Endothelial cell of umbilical vein (primary cell): ENCODE data around the gene BUB3. TPM values are rescaled to one million over a fixed set of nuclear protein-coding genes. Genes with fewer than 3 reads are reported as not detected.

Source experiments
- BruUV-seq: library from RNA; stranded (reverse); fragments of 400-500 nt; replicated peaks from 2 replicates; lab custom pipeline; 2021; lab: Mats Ljungman, UMichigan
- CTCF ChIA-PET: fragments of 300-600, 350-600 bp; sonication (Branson Sonifier 250); formaldehyde crosslinking; loops from one replicate; lab custom pipeline; 2021; ENCODE audit warnings: antibody characterized with exemption, inconsistent platforms; lab: Charles Lee
- POLR2A ChIA-PET: fragments of 300-600, 350-600 bp; sonication (Branson Sonifier 250); formaldehyde crosslinking; loops from one replicate; lab custom pipeline; 2021; ENCODE audit warnings: antibody characterized with exemption, inconsistent platforms; lab: Charles Lee
- DNase-seq: peaks from one replicate; pipeline ENCODE4 v3.0.0-alpha.2; 2011; ENCODE audit warnings: low read depth, low spot score
- FAIRE-seq: peaks from 2 replicates; lab custom pipeline; 2011; peaks lifted over from hg19 to GRCh38; lab: Jason Lieb, UNC
- H2AFZ ChIP-seq: 2 replicates; pipeline ENCODE4 v1.6.0; 2012; ENCODE audit warnings: low read depth, low read length, control low read depth, inconsistent platforms
- H3K27ac ChIP-seq: 2 replicates; pipeline ENCODE4 v1.5.1; 2011; ENCODE audit warnings: low read depth, mild to moderate bottlenecking, control low read depth, low read length, moderate library complexity; ENCODE audit not compliant: insufficient read depth
- H3K27me3 ChIP-seq, 2 experiments: 2 replicates each; pipeline versions ENCODE4 v1.6.0 to v1.6.1; 2011; ENCODE audit warnings: low read length in 2 of 2, mixed read lengths in 1 of 2; ENCODE audit not compliant: control insufficient read depth in 2 of 2, insufficient read depth in 2 of 2
- H3K36me3 ChIP-seq, 2 experiments: 2 replicates in 1 of 2; 3 replicates in 1 of 2; pipeline ENCODE4 v1.5.1; 2011; ENCODE audit warnings: low read length in 2 of 2, mild to moderate bottlenecking in 1 of 2, moderate library complexity in 1 of 2; ENCODE audit not compliant: control insufficient read depth in 2 of 2, insufficient read depth in 2 of 2; ENCODE audit errors: extremely low read depth in 1 of 2
- H3K4me1 ChIP-seq: 3 replicates; pipeline ENCODE4 v1.5.1; 2011; ENCODE audit warnings: mild to moderate bottlenecking, low read length; ENCODE audit not compliant: control insufficient read depth, insufficient read depth; ENCODE audit errors: extremely low read depth
- H3K4me2 ChIP-seq: 2 replicates; pipeline ENCODE4 v1.6.1; 2011; ENCODE audit warnings: low read length, control low read depth, mixed read lengths; ENCODE audit not compliant: insufficient read depth
- H3K4me3 ChIP-seq, 3 experiments: fragments of 200-600 bp in 1 of 3; sonication (generic), shearing (Covaris generic) in 1 of 3; replicated peaks in 1 of 3; 2 replicates each; pipeline ENCODE4 v1.5.1; 2011 to 2016; ENCODE audit warnings: control low read depth in 3 of 3, low read length in 3 of 3, mild to moderate bottlenecking in 2 of 3, inconsistent platforms in 1 of 3, low read depth in 1 of 3, moderate library complexity in 1 of 3; ENCODE audit not compliant: insufficient read depth in 1 of 3
- H3K79me2 ChIP-seq: 2 replicates; pipeline ENCODE4 v1.6.0; 2012; ENCODE audit warnings: low read length, inconsistent platforms; ENCODE audit not compliant: control insufficient read depth, insufficient read depth
- H3K9ac ChIP-seq: replicated peaks from 2 replicates; pipeline ENCODE3; 2011; ENCODE audit warnings: low read length, control low read depth; ENCODE audit not compliant: insufficient read depth; ENCODE audit errors: extremely low read depth
- H3K9me1 ChIP-seq: replicated peaks from 3 replicates; pipeline ENCODE4 v1.6.0; 2011; ENCODE audit warnings: mild to moderate bottlenecking, low read length; ENCODE audit not compliant: control insufficient read depth, insufficient read depth; ENCODE audit errors: extremely low read depth
- H3K9me3 ChIP-seq: replicated peaks from 2 replicates; pipeline ENCODE4 v1.5.1; 2012; ENCODE audit warnings: low read length, inconsistent platforms; ENCODE audit not compliant: control insufficient read depth, insufficient read depth
- H4K20me1 ChIP-seq: replicated peaks from 2 replicates; pipeline ENCODE3; 2011; ENCODE audit warnings: mild to moderate bottlenecking, low read length; ENCODE audit not compliant: control insufficient read depth, insufficient read depth; ENCODE audit errors: extremely low read depth
- EZH2 ChIP-seq: IDR thresholded peaks from 2 replicates; pipeline ENCODE4 v1.6.1; 2012; ENCODE audit warnings: borderline replicate concordance, low read depth, mild to moderate bottlenecking, moderate library complexity, low read length, inconsistent platforms; ENCODE audit not compliant: severe bottlenecking
- FOS ChIP-seq: IDR thresholded peaks from 2 replicates; pipeline ENCODE4 v1.6.1; 2011; ENCODE audit warnings: mild to moderate bottlenecking, low read length, moderate library complexity, borderline replicate concordance; ENCODE audit not compliant: insufficient read depth
- GATA2 ChIP-seq: IDR thresholded peaks from 2 replicates; pipeline ENCODE4 v1.7.0; 2011; ENCODE audit warnings: low read depth, mild to moderate bottlenecking, moderate library complexity, mixed read lengths, low read length; ENCODE audit not compliant: insufficient read length, insufficient read depth
- JUN ChIP-seq: IDR thresholded peaks from 2 replicates; pipeline ENCODE4 v1.6.1; 2011; ENCODE audit warnings: borderline replicate concordance, low read depth; ENCODE audit not compliant: insufficient read length, insufficient read depth
- MYC ChIP-seq: IDR thresholded peaks from one replicate; pipeline ENCODE4 v1.6.1; 2011; ENCODE audit warnings: mild to moderate bottlenecking, low read depth, low read length
- POLR2A ChIP-seq: IDR thresholded peaks from 2 replicates; pipeline ENCODE4 v1.6.1; 2012; ENCODE audit warnings: low read depth, mild to moderate bottlenecking, control low read depth, low read length
- POLR2AphosphoS5 ChIP-seq: IDR thresholded peaks from 2 replicates; pipeline ENCODE4 v1.6.1; 2012; ENCODE audit warnings: low read depth, mild to moderate bottlenecking, control low read depth, low read length, moderate library complexity; ENCODE audit not compliant: insufficient read depth
- dilution Hi-C: fragments of 300-500 bp; cut with MboI; formaldehyde crosslinking; loops from one replicate; pipeline ENCODE4 v1.15.0; 2019; ENCODE audit warnings: low sequenced_read_pairs; ENCODE audit not compliant: extremely low pct_ligation_motif_present
- intact Hi-C: fragments of 100-400 bp; cut with micrococcal nuclease; formaldehyde crosslinking; loops from one replicate; pipeline ENCODE4 v1.10.0; 2022
- polyA plus RNA-seq, 4 experiments: library from polyadenylated mRNA; depleted of rRNA in 3 of 4; stranded (reverse) in 3 of 4; unstranded in 1 of 4; fragments of >200 nt; gene quantifications; 2 replicates each; pipeline versions ENCODE4 v1.2.1 to v1.2.3, GENCODE V29; 2011 to 2012; ENCODE audit warnings: missing spikeins in 1 of 4
- total RNA-seq: library from RNA; stranded (reverse); gene quantifications from 2 replicates; pipeline ENCODE4 v1.2.3, GENCODE V29; 2021
- TF ChIP-seq, protein P1 (sequence below): IDR thresholded peaks from 2 replicates; pipeline ENCODE4 v1.6.1; 2011; ENCODE audit not compliant: insufficient read depth, insufficient read length
- TF ChIP-seq, protein P2 (sequence below), 2 donors: IDR thresholded peaks; 1 replicate in 1 of 2; 2 replicates in 1 of 2; pipeline ENCODE4 v1.5.1; 2011; ENCODE audit warnings: low read length in 2 of 2, mild to moderate bottlenecking in 2 of 2, moderate library complexity in 2 of 2, control low read depth in 1 of 2, inconsistent platforms in 1 of 2, low read depth in 1 of 2; ENCODE audit not compliant: insufficient read depth in 1 of 2; ENCODE audit errors: extremely low read depth in 1 of 2

BUB3 gene
- total and polyA plus RNA-seq, 2 donors (not counting 3 experiments of a cell fraction or from before 2014, with no cell fraction given), result 156 to 193 TPM

DNA sequence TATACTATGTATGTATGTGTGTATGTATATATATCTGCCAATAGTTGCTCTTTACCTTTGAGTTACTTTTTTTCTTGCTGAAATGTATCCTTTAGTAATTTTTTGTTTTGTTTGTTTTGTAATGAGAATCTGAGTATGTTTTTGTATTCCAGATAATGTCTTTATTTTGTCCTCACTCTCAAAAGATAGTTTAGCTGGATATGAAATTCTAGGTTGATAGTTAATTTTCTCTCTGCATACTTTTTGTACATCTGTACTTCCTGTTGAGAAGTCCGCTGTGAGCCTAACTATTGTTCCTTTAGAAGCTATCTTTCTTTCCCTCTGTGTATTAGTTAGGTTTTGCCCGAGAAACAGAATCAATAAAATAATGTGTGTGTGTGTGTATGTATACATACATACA is 29.5 kb downstream of the BUB3 start:
- H3K36me3 ChIP-seq, result no peaks in the 10 kb centered on the region
- ChIA-PET POLR2A (no interaction called here), CTCF (no interaction called here)
- BruUV-seq, result no TSS peak
- DNase-seq (no peak), FAIRE-seq (no peak)
- no peaks in the 10 kb centered on the region for H3K79me2 ChIP-seq
- no peak overlapping the region for H3K4me2 ChIP-seq
- H3K4me1 ChIP-seq, result no peaks in the 10 kb centered on the region
- no peak for TF ChIP-seq POLR2AphosphoS5
- no peak for TF ChIP-seq FOS
- H3K9me3 ChIP-seq, result no peaks in the 10 kb centered on the region
- no peak overlapping the region for H2AFZ ChIP-seq
- H3K4me3 ChIP-seq, result no peak overlapping the region
- no peaks in the 10 kb centered on the region for H3K27me3 ChIP-seq
- no peaks in the 10 kb centered on the region for H3K9me1 ChIP-seq
- H4K20me1 ChIP-seq, result no peaks in the 10 kb centered on the region
- H3K27ac ChIP-seq, result no peak overlapping the region
- intact Hi-C loops (no loop called here), dilution Hi-C loops (no loop called here)
- H3K9ac ChIP-seq, result no peak overlapping the region

DNA sequence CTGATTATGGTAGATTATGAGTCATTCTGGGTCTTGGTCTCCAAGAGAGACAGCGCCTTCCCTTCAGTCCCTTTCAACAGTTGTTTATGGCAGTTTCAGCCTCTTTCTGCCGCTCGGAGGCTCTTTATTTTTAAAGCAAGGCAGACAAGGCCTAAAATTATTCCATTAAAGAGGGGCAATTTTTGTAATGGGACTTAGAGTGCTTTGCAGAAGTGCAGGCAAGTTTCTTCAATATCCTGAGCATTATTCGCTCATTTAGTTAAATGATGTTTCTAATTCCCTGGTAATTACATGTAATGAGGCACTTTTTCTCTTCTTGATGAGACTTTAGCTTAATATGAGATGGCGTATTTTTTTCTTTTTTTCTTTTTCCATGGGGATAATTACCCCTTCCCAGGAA is 33.6 kb downstream of the BUB3 start:
- no peaks in the 10 kb centered on the region for H3K9me1 ChIP-seq
- intact Hi-C loops (no loop called here), dilution Hi-C loops (no loop called here)
- no peak overlapping the region for H3K27ac ChIP-seq
- no peaks in the 10 kb centered on the region for H3K27me3 ChIP-seq
- H3K9ac ChIP-seq, result no peak overlapping the region
- no peak overlapping the region for H2AFZ ChIP-seq
- FAIRE-seq (no peak), DNase-seq (no peak)
- no peaks in the 10 kb centered on the region for H4K20me1 ChIP-seq
- H3K79me2 ChIP-seq, result no peaks in the 10 kb centered on the region
- ChIA-PET POLR2A (no interaction called here), CTCF (no interaction called here)
- no peak overlapping the region for H3K4me3 ChIP-seq
- H3K4me1 ChIP-seq, result no peaks in the 10 kb centered on the region
- no peak for TF ChIP-seq GATA2
- no peak for TF ChIP-seq FOS
- no peak for TF ChIP-seq POLR2AphosphoS5
- TF ChIP-seq EZH2, result no peak
- TF ChIP-seq, protein P1, sequence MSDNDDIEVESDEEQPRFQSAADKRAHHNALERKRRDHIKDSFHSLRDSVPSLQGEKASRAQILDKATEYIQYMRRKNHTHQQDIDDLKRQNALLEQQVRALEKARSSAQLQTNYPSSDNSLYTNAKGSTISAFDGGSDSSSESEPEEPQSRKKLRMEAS, result no peak
- no peak for TF ChIP-seq MYC
- no peak for TF ChIP-seq JUN
- TF ChIP-seq POLR2A, result no peak
- TF ChIP-seq, protein P2, sequence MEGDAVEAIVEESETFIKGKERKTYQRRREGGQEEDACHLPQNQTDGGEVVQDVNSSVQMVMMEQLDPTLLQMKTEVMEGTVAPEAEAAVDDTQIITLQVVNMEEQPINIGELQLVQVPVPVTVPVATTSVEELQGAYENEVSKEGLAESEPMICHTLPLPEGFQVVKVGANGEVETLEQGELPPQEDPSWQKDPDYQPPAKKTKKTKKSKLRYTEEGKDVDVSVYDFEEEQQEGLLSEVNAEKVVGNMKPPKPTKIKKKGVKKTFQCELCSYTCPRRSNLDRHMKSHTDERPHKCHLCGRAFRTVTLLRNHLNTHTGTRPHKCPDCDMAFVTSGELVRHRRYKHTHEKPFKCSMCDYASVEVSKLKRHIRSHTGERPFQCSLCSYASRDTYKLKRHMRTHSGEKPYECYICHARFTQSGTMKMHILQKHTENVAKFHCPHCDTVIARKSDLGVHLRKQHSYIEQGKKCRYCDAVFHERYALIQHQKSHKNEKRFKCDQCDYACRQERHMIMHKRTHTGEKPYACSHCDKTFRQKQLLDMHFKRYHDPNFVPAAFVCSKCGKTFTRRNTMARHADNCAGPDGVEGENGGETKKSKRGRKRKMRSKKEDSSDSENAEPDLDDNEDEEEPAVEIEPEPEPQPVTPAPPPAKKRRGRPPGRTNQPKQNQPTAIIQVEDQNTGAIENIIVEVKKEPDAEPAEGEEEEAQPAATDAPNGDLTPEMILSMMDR (IDR thresholded peaks at IDR 0.05; ENCODE audit: extremely low read depth in 1 of 2, insufficient read depth in 1 of 2, low read depth in 1 of 2, low read length in 2 of 2), result no peak
- H3K36me3 ChIP-seq, result peaks cover 0 to 2% of the 10 kb centered on the region in 2 experiments
- BruUV-seq, result no TSS peak
- no peaks in the 10 kb centered on the region for H3K9me3 ChIP-seq
- no peak overlapping the region for H3K4me2 ChIP-seq
